Keratinocyte (primary cell): ENCODE data around the gene MEF2A. TPM values are rescaled to one million over a fixed set of nuclear protein-coding genes. Genes with fewer than 3 reads are reported as not detected.

Experiments used
- DNase-seq: peaks from one replicate; pipeline ENCODE4 v3.0.0-alpha.2; 2011; ENCODE audit warnings: low read depth, missing footprints, low spot score
- FAIRE-seq: peaks from 2 replicates; lab custom pipeline; 2011; peaks lifted over from hg19 to GRCh38; lab: Jason Lieb, UNC
- H2AFZ ChIP-seq: 2 replicates; pipeline ENCODE4 v1.6.0; 2012; ENCODE audit warnings: low read length, control low read depth, inconsistent platforms; ENCODE audit not compliant: control insufficient read depth
- H3K27ac ChIP-seq: 2 replicates; pipeline ENCODE4 v1.5.1; 2011; ENCODE audit warnings: low read length; ENCODE audit not compliant: control insufficient read depth, insufficient read depth
- H3K27me3 ChIP-seq: 3 replicates; pipeline ENCODE4 v1.6.0; 2011; ENCODE audit warnings: low read length; ENCODE audit not compliant: control insufficient read depth, insufficient read depth; ENCODE audit errors: extremely low read depth
- H3K36me3 ChIP-seq, 2 experiments: 2 replicates in 1 of 2; 3 replicates in 1 of 2; pipeline ENCODE4 v1.5.1; 2011; ENCODE audit warnings: low read length in 2 of 2, mild to moderate bottlenecking in 1 of 2; ENCODE audit not compliant: control insufficient read depth in 2 of 2, insufficient read depth in 2 of 2; ENCODE audit errors: extremely low read depth in 1 of 2
- H3K4me1 ChIP-seq: 3 replicates; pipeline ENCODE4 v1.5.1; 2011; ENCODE audit warnings: low read length; ENCODE audit not compliant: control insufficient read depth, insufficient read depth; ENCODE audit errors: extremely low read depth
- H3K4me2 ChIP-seq: 3 replicates; pipeline ENCODE4 v1.6.0; 2011; ENCODE audit warnings: low read depth, low read length; ENCODE audit not compliant: control insufficient read depth, insufficient read depth; ENCODE audit errors: extremely low read depth
- H3K4me3 ChIP-seq, 3 experiments: fragments of 200-600 bp in 1 of 3; sonication (generic) in 1 of 3; 2 replicates in 2 of 3; 3 replicates in 1 of 3; pipeline ENCODE4 v1.5.1; 2011 to 2016; ENCODE audit warnings: low read length in 3 of 3, mild to moderate bottlenecking in 3 of 3, control low read depth in 2 of 3, inconsistent platforms in 1 of 3, low read depth in 1 of 3, mixed read lengths in 1 of 3, mixed run types in 1 of 3, moderate library complexity in 1 of 3; ENCODE audit not compliant: control insufficient read depth in 2 of 3, insufficient read depth in 2 of 3; ENCODE audit errors: extremely low read depth in 1 of 3
- H3K79me2 ChIP-seq: 2 replicates; pipeline ENCODE4 v1.6.0; 2012; ENCODE audit warnings: low read length; ENCODE audit not compliant: control insufficient read depth, insufficient read depth
- H3K9ac ChIP-seq: 3 replicates; pipeline ENCODE4 v1.6.0; 2011; ENCODE audit warnings: low read length; ENCODE audit not compliant: control insufficient read depth, insufficient read depth; ENCODE audit errors: extremely low read depth
- H3K9me1 ChIP-seq: 3 replicates; pipeline ENCODE4 v1.6.0; 2011; ENCODE audit warnings: low read length; ENCODE audit not compliant: control insufficient read depth, insufficient read depth; ENCODE audit errors: extremely low read depth
- H3K9me3 ChIP-seq: 2 replicates; pipeline ENCODE4 v1.5.1; 2012; ENCODE audit warnings: low read depth, low read length; ENCODE audit not compliant: control insufficient read depth
- H4K20me1 ChIP-seq: 3 replicates; pipeline ENCODE4 v1.6.0; 2011; ENCODE audit warnings: low read length; ENCODE audit not compliant: control insufficient read depth, insufficient read depth; ENCODE audit errors: extremely low read depth
- CTCF ChIP-seq, 3 experiments: IDR thresholded peaks in 1 of 3; conservative IDR thresholded peaks in 1 of 3; optimal IDR thresholded peaks in 1 of 3; 2 replicates in 2 of 3; 3 replicates in 1 of 3; pipeline versions ENCODE3 to v1.5.1; 2011; ENCODE audit warnings: low read length in 3 of 3, mild to moderate bottlenecking in 3 of 3, moderate library complexity in 2 of 3, control low read depth in 1 of 3, inconsistent platforms in 1 of 3; ENCODE audit not compliant: insufficient read depth in 2 of 3; ENCODE audit errors: extremely low read depth in 1 of 3
- EZH2 ChIP-seq: IDR thresholded peaks from one replicate; pipeline ENCODE4 v1.6.1; 2012; ENCODE audit warnings: inconsistent platforms, mild to moderate bottlenecking, low read length, moderate library complexity
- dilution Hi-C: fragments of 300-500 bp; cut with MboI; formaldehyde crosslinking; loops from one replicate; pipeline ENCODE4 v1.7.0; 2020; ENCODE audit warnings: low sequenced_read_pairs; ENCODE audit not compliant: extremely low pct_ligation_motif_present
- polyA plus RNA-seq, 5 experiments: library from polyadenylated mRNA; depleted of rRNA in 3 of 5; stranded (reverse) in 3 of 5; stranded (forward) in 1 of 5; unstranded in 1 of 5; fragments of >200 nt; gene quantifications; 1 replicate in 1 of 5; 2 replicates in 3 of 5; 3 replicates in 1 of 5; pipeline versions ENCODE4 v1.2.1 to v1.2.3, GENCODE V29; 2011 to 2012; ENCODE audit warnings: missing spikeins in 2 of 5, low read depth in 1 of 5, low replicate concordance in 1 of 5

The MEF2A gene
- polyA plus RNA-seq, 1 donor (not counting 4 experiments of a cell fraction or from before 2014, with no cell fraction given): 27.4 TPM

- dilution Hi-C loops: no loop called here
Measured at GRCh38 chr15:99644913-99645542, 79.2 kb downstream of the MEF2A start.

GRCh38 chr15:99645543-99645935, 79.8 kb downstream of the MEF2A start:
- no peak for TF ChIP-seq EZH2
- TF ChIP-seq CTCF (optimal IDR thresholded peaks at IDR 0.05 in 1 of 3, IDR thresholded peaks at IDR 0.05 in 1 of 3, conservative IDR thresholded peaks at IDR 0.05 in 1 of 3; ENCODE audit: extremely low read depth in 1 of 3, insufficient read depth in 2 of 3, low read length in 3 of 3): no peak
- no peak overlapping the region for H3K4me3 ChIP-seq
- peaks cover 2% of the 10 kb centered on the region for H3K9me3 ChIP-seq
- dilution Hi-C loops: no loop called here
- H3K9me1 ChIP-seq: no peaks in the 10 kb centered on the region
- H4K20me1 ChIP-seq: no peaks in the 10 kb centered on the region
- H3K36me3 ChIP-seq: peaks cover 2 to 3% of the 10 kb centered on the region in 2 experiments
- no peak overlapping the region for H3K9ac ChIP-seq
- FAIRE-seq: no peak
- H3K4me1 ChIP-seq: peaks cover 5% of the 10 kb centered on the region
- H3K79me2 ChIP-seq: no peaks in the 10 kb centered on the region
- H3K27me3 ChIP-seq: no peaks in the 10 kb centered on the region
- H3K27ac ChIP-seq: no peak overlapping the region
- no peak for DNase-seq
- H3K4me2 ChIP-seq: no peak overlapping the region
- H2AFZ ChIP-seq: no peak overlapping the region

More at GRCh38 chr15:99644913-99645542, 79.2 kb downstream of the MEF2A start:
- H3K27ac ChIP-seq: no peak overlapping the region
- TF ChIP-seq EZH2 (no peak), CTCF (optimal IDR thresholded peaks at IDR 0.05 in 1 of 3, IDR thresholded peaks at IDR 0.05 in 1 of 3, conservative IDR thresholded peaks at IDR 0.05 in 1 of 3; ENCODE audit: extremely low read depth in 1 of 3, insufficient read depth in 2 of 3, low read length in 3 of 3) (no peak)
- H3K36me3 ChIP-seq: peaks cover 2% of the 10 kb centered on the region in 2 experiments
- no peak overlapping the region for H3K4me2 ChIP-seq
- H4K20me1 ChIP-seq: no peaks in the 10 kb centered on the region
- no peaks in the 10 kb centered on the region for H3K27me3 ChIP-seq
- H3K9me1 ChIP-seq: no peaks in the 10 kb centered on the region
- no peak overlapping the region for H2AFZ ChIP-seq
- H3K4me1 ChIP-seq: peaks cover under 1% of the 10 kb centered on the region
- peaks cover 2% of the 10 kb centered on the region for H3K9me3 ChIP-seq
- H3K4me3 ChIP-seq: no peak overlapping the region
- no peaks in the 10 kb centered on the region for H3K79me2 ChIP-seq
- no peak for FAIRE-seq
- H3K9ac ChIP-seq: no peak overlapping the region
- no peak for DNase-seq
